Left lung (tissue), 10 donors: ENCODE measurements around the gene FAM200B. TPM values are rescaled to one million over a fixed set of nuclear protein-coding genes. Genes with fewer than 3 reads are reported as not detected.

ENCODE experiments used
- ATAC-seq: fragments of 200-7000 bp; cut with Tn5 transposase; one replicate; pipeline ENCODE4 v1.9.1; 2020; ENCODE audit warnings: moderate library complexity
- DNase-seq, 4 donors: peaks; one replicate each; pipeline ENCODE4 v3.0.0-alpha.2; 2013 to 2020
- H3K27ac ChIP-seq, 2 donors: fragments of 200-600 bp; sonication (generic) in 1 of 2; one replicate each; pipeline versions ENCODE4 v1.5.0 to v1.8.0; 2020 to 2021
- H3K27me3 ChIP-seq, 2 donors: fragments of 200-600 bp; sonication (generic) in 1 of 2; one replicate each; pipeline versions ENCODE4 v1.5.0 to v1.8.0; 2020 to 2021
- H3K36me3 ChIP-seq, 2 donors: fragments of 200-600 bp; sonication (generic) in 1 of 2; one replicate each; pipeline versions ENCODE4 v1.5.0 to v1.8.0; 2020 to 2021
- H3K4me1 ChIP-seq, 2 donors: fragments of 200-600 bp; one replicate each; pipeline ENCODE4 v1.8.0; 2021
- H3K4me3 ChIP-seq, 2 donors: fragments of 200-600 bp; sonication (generic) in 1 of 2; one replicate each; pipeline versions ENCODE4 v1.5.0 to v1.8.0; 2020 to 2021; ENCODE audit warnings: mild to moderate bottlenecking in 1 of 2
- H3K9me3 ChIP-seq, 2 donors: fragments of 200-600 bp; sonication (generic) in 1 of 2; one replicate each; pipeline versions ENCODE4 v1.5.0 to v1.8.0; 2020 to 2021
- intact Hi-C, 2 donors: fragments of 100-400 bp; cut with DNase I; formaldehyde crosslinking; loops; one replicate each; pipeline versions ENCODE4 v1.11.2 to v1.14.2; 2022
- polyA plus RNA-seq, 6 donors: library from polyadenylated mRNA; unstranded; fragments of 120-200 nt; gene quantifications; one replicate each; pipeline ENCODE4 v1.2.1, GENCODE V29; 2013; ENCODE audit not compliant: insufficient read length in 6 of 6
- total RNA-seq, 2 donors: library from RNA; stranded (reverse); fragmentation: NEBNext Ultra II Directional; extraction: Animal tissue kit (Norgen Biotek cat#: 25700); gene quantifications; one replicate each; pipeline ENCODE4 v1.2.1, GENCODE V29; 2021
- TF ChIP-seq, protein P1 (sequence below), 2 donors: fragments of 200-600 bp; sonication (generic) in 1 of 2; IDR thresholded peaks; one replicate each; pipeline versions ENCODE4 v1.5.0 to v1.8.0; 2021; ENCODE audit warnings: antibody characterized with exemption in 2 of 2
- donor health status: DM: no; HTN: yes; CAD: no.
- donor health status: DM: no; HTN: no; CAD: no.

Gene FAM200B
- total and polyA plus RNA-seq, 8 donors: 25.8 to 52.4 (median 45.9) TPM

DNA sequence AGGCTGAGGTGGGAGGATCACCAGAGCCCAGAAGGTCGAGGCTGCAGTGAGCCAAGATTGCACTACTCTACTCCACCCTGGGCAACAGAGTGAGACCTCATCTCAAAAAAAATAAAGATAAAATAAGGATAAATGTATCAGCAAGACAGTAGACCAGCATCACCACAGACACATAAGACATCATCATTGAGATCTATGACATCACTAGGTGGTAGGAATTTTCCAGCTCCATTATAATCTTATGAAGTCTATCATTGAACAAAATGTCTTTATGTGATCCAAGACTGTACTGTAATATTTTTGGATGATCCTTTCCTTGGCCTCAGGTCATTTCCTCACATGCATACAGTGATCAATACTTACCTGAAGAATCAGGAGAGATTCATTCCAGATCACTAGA lies 8.3 kb upstream of the FAM200B start:
- Histone ChIP-seq H3K4me3 (no peak overlapping the region), H3K27me3 (no peaks in the 10 kb centered on the region), H3K27ac (no peak overlapping the region), H3K9me3 (no peaks in the 10 kb centered on the region), H3K36me3 (no peaks in the 10 kb centered on the region), H3K4me1 (peaks cover 0 to 40% of the 10 kb centered on the region in 2 donors)
- DNase-seq (no peak), ATAC-seq (no peak)
- intact Hi-C loops: no loop called here
- TF ChIP-seq, protein P1, sequence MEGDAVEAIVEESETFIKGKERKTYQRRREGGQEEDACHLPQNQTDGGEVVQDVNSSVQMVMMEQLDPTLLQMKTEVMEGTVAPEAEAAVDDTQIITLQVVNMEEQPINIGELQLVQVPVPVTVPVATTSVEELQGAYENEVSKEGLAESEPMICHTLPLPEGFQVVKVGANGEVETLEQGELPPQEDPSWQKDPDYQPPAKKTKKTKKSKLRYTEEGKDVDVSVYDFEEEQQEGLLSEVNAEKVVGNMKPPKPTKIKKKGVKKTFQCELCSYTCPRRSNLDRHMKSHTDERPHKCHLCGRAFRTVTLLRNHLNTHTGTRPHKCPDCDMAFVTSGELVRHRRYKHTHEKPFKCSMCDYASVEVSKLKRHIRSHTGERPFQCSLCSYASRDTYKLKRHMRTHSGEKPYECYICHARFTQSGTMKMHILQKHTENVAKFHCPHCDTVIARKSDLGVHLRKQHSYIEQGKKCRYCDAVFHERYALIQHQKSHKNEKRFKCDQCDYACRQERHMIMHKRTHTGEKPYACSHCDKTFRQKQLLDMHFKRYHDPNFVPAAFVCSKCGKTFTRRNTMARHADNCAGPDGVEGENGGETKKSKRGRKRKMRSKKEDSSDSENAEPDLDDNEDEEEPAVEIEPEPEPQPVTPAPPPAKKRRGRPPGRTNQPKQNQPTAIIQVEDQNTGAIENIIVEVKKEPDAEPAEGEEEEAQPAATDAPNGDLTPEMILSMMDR (IDR thresholded peaks at IDR 0.05): no peak

DNA sequence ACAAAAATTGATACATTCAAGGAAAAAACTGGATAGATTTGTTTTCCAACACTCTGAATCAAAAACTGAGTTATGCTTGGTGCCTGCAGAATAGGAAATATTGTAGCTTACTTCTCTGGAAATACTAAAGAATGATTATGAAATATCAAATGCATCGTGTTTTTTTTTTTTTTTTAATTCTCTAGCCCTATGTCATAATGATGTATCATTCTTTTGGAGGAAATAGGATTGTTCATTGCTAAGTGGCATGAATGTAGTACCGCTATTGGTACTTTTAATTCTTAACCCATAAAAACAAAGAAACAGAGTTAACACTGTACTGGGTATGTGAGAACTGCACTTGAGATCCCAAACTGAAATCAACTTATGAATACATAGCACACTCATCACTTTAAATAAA lies 7.6 kb upstream of the FAM200B start:
- intact Hi-C loops: no loop called here
- no peak for DNase-seq
- H3K36me3 ChIP-seq: no peaks in the 10 kb centered on the region
- H3K4me1 ChIP-seq: peaks cover 0 to 46% of the 10 kb centered on the region in 2 donors
- H3K9me3 ChIP-seq: no peaks in the 10 kb centered on the region
- ATAC-seq: no peak
- TF ChIP-seq, protein P1 (IDR thresholded peaks at IDR 0.05): no peak
- H3K4me3 ChIP-seq: no peak overlapping the region
- H3K27me3 ChIP-seq: no peaks in the 10 kb centered on the region
- no peak overlapping the region for H3K27ac ChIP-seq

DNA sequence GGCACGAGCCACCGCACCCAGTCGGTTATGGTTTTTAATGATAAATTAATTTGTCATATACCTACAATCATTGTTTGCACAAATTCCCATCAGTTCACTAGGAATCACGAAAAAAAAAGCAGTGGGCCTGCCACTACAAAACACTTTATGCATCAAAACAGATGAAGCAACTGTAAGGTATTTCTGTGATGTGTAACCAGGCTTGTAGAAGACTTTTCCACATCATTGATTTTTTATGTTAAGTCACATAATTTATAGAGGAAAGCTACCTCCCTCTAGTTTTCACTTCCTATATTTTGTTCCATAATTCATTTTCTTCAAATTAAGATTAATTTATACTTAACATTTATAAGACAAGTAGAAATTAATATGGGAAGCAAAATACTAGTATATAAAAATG lies 6.7 kb upstream of the FAM200B start:
- H3K27ac ChIP-seq: peak overlapping the region in 1 of 2 donors; percentile 28
- intact Hi-C loops: no loop called here
- no peak for ATAC-seq
- no peaks in the 10 kb centered on the region for H3K36me3 ChIP-seq
- no peak overlapping the region for H3K4me3 ChIP-seq
- DNase-seq: no peak
- H3K4me1 ChIP-seq: peaks cover 0 to 52% of the 10 kb centered on the region in 2 donors
- no peaks in the 10 kb centered on the region for H3K9me3 ChIP-seq
- TF ChIP-seq, protein P1 (IDR thresholded peaks at IDR 0.05): no peak
- no peaks in the 10 kb centered on the region for H3K27me3 ChIP-seq

DNA sequence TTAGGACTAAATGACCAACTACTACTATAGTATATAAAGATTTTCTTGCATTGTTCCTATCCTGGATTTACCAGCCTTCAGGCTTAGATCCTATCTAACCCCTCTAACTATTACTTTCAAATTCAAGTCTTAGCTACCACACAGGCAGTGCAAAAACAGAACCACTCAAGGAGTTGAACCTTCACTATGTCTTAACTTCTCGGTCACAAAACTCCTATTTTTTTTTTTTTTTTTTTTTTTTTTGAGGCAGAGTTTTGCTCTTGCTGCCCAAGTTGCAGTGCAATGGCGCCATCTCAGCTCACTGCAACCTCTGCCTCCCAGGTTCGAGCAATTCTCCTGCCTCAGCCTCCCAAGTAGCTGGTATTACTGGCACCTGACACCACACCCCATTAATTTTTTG lies 6.3 kb upstream of the FAM200B start:
- Histone ChIP-seq H3K4me3 (no peak overlapping the region), H3K9me3 (no peaks in the 10 kb centered on the region), H3K27me3 (no peaks in the 10 kb centered on the region), H3K36me3 (no peaks in the 10 kb centered on the region), H3K27ac (peak overlapping the region in 1 of 2 donors; percentile 28), H3K4me1 (peaks cover 0 to 56% of the 10 kb centered on the region in 2 donors)
- intact Hi-C loops: no loop called here
- TF ChIP-seq, protein P1 (IDR thresholded peaks at IDR 0.05): no peak
- ATAC-seq (no peak), DNase-seq (no peak)

DNA sequence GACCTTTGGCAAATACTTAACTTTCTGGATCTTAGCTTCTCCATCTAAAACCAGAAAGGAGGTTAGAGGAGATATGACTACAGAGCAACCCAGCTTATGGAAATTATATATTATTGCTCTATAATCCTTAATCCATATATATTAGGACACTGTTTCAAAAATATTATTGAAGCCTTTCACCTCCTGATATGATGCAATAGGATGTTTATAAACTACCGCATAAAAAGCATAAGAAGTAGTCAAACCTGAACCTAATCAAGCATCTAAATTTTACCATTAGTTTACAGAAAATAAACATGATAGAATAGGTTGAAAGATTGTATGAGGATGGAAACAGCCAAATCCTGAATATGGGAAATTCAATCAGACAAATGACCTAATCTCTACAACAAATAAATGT lies 5.6 kb upstream of the FAM200B start:
- Histone ChIP-seq H3K9me3 (no peaks in the 10 kb centered on the region), H3K27ac (no peak overlapping the region), H3K36me3 (no peaks in the 10 kb centered on the region), H3K27me3 (no peaks in the 10 kb centered on the region), H3K4me3 (no peak overlapping the region), H3K4me1 (peaks cover 0 to 62% of the 10 kb centered on the region in 2 donors)
- TF ChIP-seq, protein P1 (IDR thresholded peaks at IDR 0.05): no peak
- ATAC-seq (no peak), DNase-seq (no peak)
- intact Hi-C loops: no loop called here
